Thymus (tissue), 11 donors: ENCODE results near the gene MBP. TPM values are rescaled to one million over a fixed set of nuclear protein-coding genes. Genes with fewer than 3 reads are reported as not detected.
A peak's percentile ranks its signal among the peaks of the same experiment; 100 is the strongest.

Experiments used
- DNase-seq, 9 donors: peaks; one replicate each; pipeline ENCODE4 v3.0.0-alpha.2; 2013; ENCODE audit warnings: low spot score in 9 of 9, low read depth in 6 of 9, missing footprints in 1 of 9
- H3K27ac ChIP-seq, 2 donors: one replicate each; pipeline ENCODE4 v1.5.1; 2013; ENCODE audit warnings: control low read depth in 1 of 2, low read depth in 1 of 2, low read length in 1 of 2, mild to moderate bottlenecking in 1 of 2, moderate library complexity in 1 of 2
- H3K27me3 ChIP-seq, 2 donors: one replicate each; pipeline ENCODE4 v1.5.1; 2013; ENCODE audit warnings: low read length in 1 of 2; ENCODE audit not compliant: control insufficient read depth in 2 of 2, insufficient read depth in 1 of 2
- H3K36me3 ChIP-seq, 2 donors: one replicate each; pipeline ENCODE4 v1.5.1; 2013; ENCODE audit warnings: low read length in 1 of 2, mild to moderate bottlenecking in 1 of 2, moderate library complexity in 1 of 2; ENCODE audit not compliant: control insufficient read depth in 2 of 2, insufficient read depth in 2 of 2
- H3K4me1 ChIP-seq, 2 donors: one replicate each; pipeline ENCODE4 v1.5.1; 2013; ENCODE audit warnings: low read length in 2 of 2; ENCODE audit not compliant: control insufficient read depth in 2 of 2, insufficient read depth in 2 of 2
- H3K4me3 ChIP-seq, 2 donors: one replicate each; pipeline ENCODE4 v1.5.1; 2013; ENCODE audit warnings: low read length in 2 of 2, control low read depth in 1 of 2, mild to moderate bottlenecking in 1 of 2
- H3K9me3 ChIP-seq, 2 donors: one replicate each; pipeline ENCODE4 v1.5.1; 2013; ENCODE audit warnings: low read length in 1 of 2, mild to moderate bottlenecking in 1 of 2; ENCODE audit not compliant: control insufficient read depth in 2 of 2, insufficient read depth in 1 of 2
- WGBS: extraction: QIAGEN DNeasy Blood & Tissue Kit; methylation state at CpG from one replicate; pipeline ENCODE4 v1.1.7; 2013; 5-methylcytosine and 5-hydroxymethylcytosine counted together
- polyA plus RNA-seq: library from polyadenylated mRNA; stranded (reverse); fragments of 200-250 nt; gene quantifications from one replicate; pipeline ENCODE4 v1.2.3, GENCODE V29; 2013
- total RNA-seq: library from RNA; stranded (reverse); fragments of 120-200 nt; gene quantifications from one replicate; pipeline ENCODE4 v1.2.4, GENCODE V29; 2013
- donor health status: healthy.

MBP gene
- total and polyA plus RNA-seq, 2 donors, result 16.1 to 16.3 TPM

- Histone ChIP-seq H3K9me3 (peaks cover 1 to 23% of the 10 kb centered on the region in 2 donors), H3K4me1 (no peaks in the 10 kb centered on the region), H3K36me3 (no peaks in the 10 kb centered on the region), H3K27me3 (peaks cover 0 to 2% of the 10 kb centered on the region in 2 donors), H3K4me3 (no peak overlapping the region), H3K27ac (no peak overlapping the region)
- 95% methylated on average over 5 of the region's 5 CpGs for WGBS
- no peak for DNase-seq
Measured at GRCh38 chr18:77139619-77140018, 7.0 kb upstream of the MBP start.

- Histone ChIP-seq H3K27me3 (peaks cover 5 to 13% of the 10 kb centered on the region in 2 donors), H3K27ac (no peak overlapping the region), H3K4me1 (peaks cover 2 to 13% of the 10 kb centered on the region in 2 donors), H3K36me3 (no peaks in the 10 kb centered on the region), H3K4me3 (no peak overlapping the region), H3K9me3 (peaks cover 1 to 12% of the 10 kb centered on the region in 2 donors)
- DNase-seq, result no peak
- 97% methylated on average over 10 of the region's 10 CpGs for WGBS
Measured at GRCh38 chr18:77138270-77138669, 5.7 kb upstream of the MBP start.

- Histone ChIP-seq H3K36me3 (no peaks in the 10 kb centered on the region), H3K27me3 (peaks cover 8 to 17% of the 10 kb centered on the region in 2 donors), H3K4me1 (peaks cover 2 to 17% of the 10 kb centered on the region in 2 donors), H3K27ac (no peak overlapping the region), H3K9me3 (peaks cover 0 to 8% of the 10 kb centered on the region in 2 donors), H3K4me3 (no peak overlapping the region)
- 96% methylated on average over 9 of the region's 9 CpGs for WGBS
- no peak for DNase-seq
Measured at GRCh38 chr18:77137851-77138250, 5.3 kb upstream of the MBP start.

GRCh38 chr18:77136871-77137665 is 4.5 kb upstream of the MBP start:
- DNase-seq, result no peak
- Histone ChIP-seq H3K4me3 (no peak overlapping the region), H3K9me3 (peaks cover 0 to 5% of the 10 kb centered on the region in 2 donors), H3K36me3 (no peaks in the 10 kb centered on the region), H3K4me1 (peaks cover 2 to 20% of the 10 kb centered on the region in 2 donors), H3K27me3 (peaks cover 16 to 23% of the 10 kb centered on the region in 2 donors), H3K27ac (no peak overlapping the region)
- 70% methylated on average over 15 of the region's 15 CpGs for WGBS

GRCh38 chr18:77136076-77136718 is 3.6 kb upstream of the MBP start:
- Histone ChIP-seq H3K4me1 (peaks cover 2 to 27% of the 10 kb centered on the region in 2 donors), H3K27me3 (peaks cover 18 to 32% of the 10 kb centered on the region in 2 donors), H3K4me3 (no peak overlapping the region), H3K36me3 (no peaks in the 10 kb centered on the region), H3K9me3 (no peaks in the 10 kb centered on the region), H3K27ac (no peak overlapping the region)
- 89% methylated on average over 8 of the region's 8 CpGs for WGBS
- no peak for DNase-seq

GRCh38 chr18:77135339-77136075 is 2.9 kb upstream of the MBP start:
- DNase-seq, result no peak
- Histone ChIP-seq H3K36me3 (no peaks in the 10 kb centered on the region), H3K27ac (no peak overlapping the region), H3K4me3 (no peak overlapping the region), H3K9me3 (no peaks in the 10 kb centered on the region), H3K4me1 (peaks cover 2 to 33% of the 10 kb centered on the region in 2 donors), H3K27me3 (peaks cover 21 to 39% of the 10 kb centered on the region in 2 donors)
- 98% methylated on average over 16 of the region's 16 CpGs for WGBS

- Histone ChIP-seq H3K9me3 (no peaks in the 10 kb centered on the region), H3K27ac (no peak overlapping the region), H3K4me3 (no peak overlapping the region), H3K4me1 (peaks cover 2 to 38% of the 10 kb centered on the region in 2 donors), H3K27me3 (peaks cover 21 to 48% of the 10 kb centered on the region in 2 donors), H3K36me3 (no peaks in the 10 kb centered on the region)
- no peak for DNase-seq
- WGBS, result 65% methylated on average over 4 of the region's 4 CpGs
Measured at GRCh38 chr18:77134611-77135010, 2.0 kb upstream of the MBP start.

GRCh38 chr18:77133835-77134496 is 1.4 kb upstream of the MBP start:
- Histone ChIP-seq H3K36me3 (no peaks in the 10 kb centered on the region), H3K4me1 (peaks cover 2 to 38% of the 10 kb centered on the region in 2 donors), H3K9me3 (no peaks in the 10 kb centered on the region), H3K4me3 (no peak overlapping the region), H3K27me3 (peaks cover 24 to 53% of the 10 kb centered on the region in 2 donors), H3K27ac (peak overlapping the region in 1 of 2 donors; percentile 37)
- 22% methylated on average over 12 of the region's 12 CpGs for WGBS
- peak in 1 of 9 donors; percentile 57 for DNase-seq
